RWPE2 (cell line): ENCODE results near the gene ADGRB3.

ENCODE experiments used
- ATAC-seq: fragments of 200-7000 bp; cut with Tn5 transposase; 3 replicates; pipeline ENCODE4 v1.9.1; 2021; ENCODE audit warnings: low read depth
- DNase-seq: peaks from one replicate; pipeline ENCODE4 v3.0.0-alpha.2; 2020; ENCODE audit warnings: low spot score
- H3K27ac ChIP-seq: fragments of 450-650 bp; 2 replicates; pipeline ENCODE4 v1.5.1; 2017; ENCODE audit warnings: mild to moderate bottlenecking; ENCODE audit not compliant: poor library complexity, severe bottlenecking
- H3K27me3 ChIP-seq: fragments of 250-450 bp; sonication (Bioruptor Pico); 2 replicates; pipeline ENCODE4 v1.5.1; 2021; ENCODE audit warnings: mild to moderate bottlenecking, moderate library complexity; ENCODE audit not compliant: insufficient read depth, poor library complexity, severe bottlenecking
- H3K36me3 ChIP-seq: fragments of 250-450 bp; sonication (Bioruptor Pico); 2 replicates; pipeline ENCODE4 v1.5.1; 2020; ENCODE audit warnings: low read depth, mild to moderate bottlenecking, moderate library complexity
- H3K4me1 ChIP-seq: fragments of 250-450 bp; sonication (Bioruptor Pico); 2 replicates; pipeline ENCODE4 v1.5.1; 2021; ENCODE audit warnings: mild to moderate bottlenecking, moderate library complexity; ENCODE audit not compliant: insufficient read depth, poor library complexity, severe bottlenecking
- H3K4me3 ChIP-seq: fragments of 250-450 bp; sonication (Bioruptor Pico); 2 replicates; pipeline ENCODE4 v1.5.1; 2021; ENCODE audit warnings: mild to moderate bottlenecking, moderate library complexity; ENCODE audit not compliant: severe bottlenecking
- H3K9me3 ChIP-seq: fragments of 250-450 bp; sonication (Bioruptor Pico); 2 replicates; pipeline ENCODE4 v1.5.1; 2021; ENCODE audit warnings: mild to moderate bottlenecking, moderate library complexity; ENCODE audit not compliant: severe bottlenecking
- TF ChIP-seq, protein P1 (sequence below): fragments of 450-650 bp; IDR thresholded peaks from one replicate; pipeline ENCODE4 v1.5.1; 2017; ENCODE audit warnings: mild to moderate bottlenecking, moderate library complexity; ENCODE audit not compliant: poor library complexity, severe bottlenecking

The ADGRB3 gene

DNA sequence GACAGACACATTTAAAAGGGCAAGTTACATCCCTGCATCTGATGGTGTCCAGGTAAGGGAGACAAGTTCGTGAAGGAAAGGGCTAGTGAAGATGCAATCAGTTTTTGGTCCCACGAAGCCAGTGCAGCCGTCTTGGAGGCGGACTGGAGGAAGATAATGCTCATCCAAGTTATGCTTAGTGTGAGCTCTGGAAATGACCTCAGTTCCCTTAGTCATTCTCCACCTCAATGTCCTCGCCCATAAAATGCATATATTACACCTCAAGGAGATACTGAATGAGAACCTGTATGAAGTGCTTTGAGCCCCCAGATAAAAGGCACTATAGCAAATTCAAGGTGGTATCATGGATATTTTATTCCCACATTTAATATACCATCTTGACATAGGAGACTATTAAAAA is 358.8 kb downstream of the ADGRB3 start:
- no peaks in the 10 kb centered on the region for H3K9me3 ChIP-seq
- no peaks in the 10 kb centered on the region for H3K36me3 ChIP-seq
- H3K27me3 ChIP-seq: peaks cover 4% of the 10 kb centered on the region
- H3K4me3 ChIP-seq: no peak overlapping the region
- TF ChIP-seq, protein P1, sequence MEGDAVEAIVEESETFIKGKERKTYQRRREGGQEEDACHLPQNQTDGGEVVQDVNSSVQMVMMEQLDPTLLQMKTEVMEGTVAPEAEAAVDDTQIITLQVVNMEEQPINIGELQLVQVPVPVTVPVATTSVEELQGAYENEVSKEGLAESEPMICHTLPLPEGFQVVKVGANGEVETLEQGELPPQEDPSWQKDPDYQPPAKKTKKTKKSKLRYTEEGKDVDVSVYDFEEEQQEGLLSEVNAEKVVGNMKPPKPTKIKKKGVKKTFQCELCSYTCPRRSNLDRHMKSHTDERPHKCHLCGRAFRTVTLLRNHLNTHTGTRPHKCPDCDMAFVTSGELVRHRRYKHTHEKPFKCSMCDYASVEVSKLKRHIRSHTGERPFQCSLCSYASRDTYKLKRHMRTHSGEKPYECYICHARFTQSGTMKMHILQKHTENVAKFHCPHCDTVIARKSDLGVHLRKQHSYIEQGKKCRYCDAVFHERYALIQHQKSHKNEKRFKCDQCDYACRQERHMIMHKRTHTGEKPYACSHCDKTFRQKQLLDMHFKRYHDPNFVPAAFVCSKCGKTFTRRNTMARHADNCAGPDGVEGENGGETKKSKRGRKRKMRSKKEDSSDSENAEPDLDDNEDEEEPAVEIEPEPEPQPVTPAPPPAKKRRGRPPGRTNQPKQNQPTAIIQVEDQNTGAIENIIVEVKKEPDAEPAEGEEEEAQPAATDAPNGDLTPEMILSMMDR: no peak
- DNase-seq (no peak), ATAC-seq (no peak)
- no peak overlapping the region for H3K27ac ChIP-seq
- H3K4me1 ChIP-seq: no peaks in the 10 kb centered on the region

DNA sequence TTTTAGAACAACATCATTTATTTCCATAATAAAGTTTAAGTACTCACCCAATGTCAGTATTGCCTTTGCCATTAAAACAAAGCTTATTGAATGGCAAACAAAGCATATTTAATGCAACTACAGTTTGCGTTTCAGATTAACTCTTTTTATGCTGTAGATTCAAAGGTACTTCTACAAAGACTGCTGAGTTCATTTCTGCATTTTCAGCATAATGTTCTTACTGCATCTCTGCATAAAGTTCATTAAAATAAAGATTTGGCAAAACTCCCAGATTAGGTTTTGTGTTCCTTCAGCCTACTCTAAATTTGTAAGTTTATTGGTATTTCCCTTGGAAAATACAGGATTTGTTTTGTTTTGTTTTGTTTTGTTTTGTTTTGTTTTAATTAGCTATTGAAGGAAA is 359.4 kb downstream of the ADGRB3 start:
- peaks cover 4% of the 10 kb centered on the region for H3K27me3 ChIP-seq
- H3K4me3 ChIP-seq: no peak overlapping the region
- H3K4me1 ChIP-seq: no peaks in the 10 kb centered on the region
- no peak overlapping the region for H3K27ac ChIP-seq
- DNase-seq (no peak), ATAC-seq (no peak)
- no peaks in the 10 kb centered on the region for H3K36me3 ChIP-seq
- TF ChIP-seq, protein P1: no peak
- no peaks in the 10 kb centered on the region for H3K9me3 ChIP-seq

DNA sequence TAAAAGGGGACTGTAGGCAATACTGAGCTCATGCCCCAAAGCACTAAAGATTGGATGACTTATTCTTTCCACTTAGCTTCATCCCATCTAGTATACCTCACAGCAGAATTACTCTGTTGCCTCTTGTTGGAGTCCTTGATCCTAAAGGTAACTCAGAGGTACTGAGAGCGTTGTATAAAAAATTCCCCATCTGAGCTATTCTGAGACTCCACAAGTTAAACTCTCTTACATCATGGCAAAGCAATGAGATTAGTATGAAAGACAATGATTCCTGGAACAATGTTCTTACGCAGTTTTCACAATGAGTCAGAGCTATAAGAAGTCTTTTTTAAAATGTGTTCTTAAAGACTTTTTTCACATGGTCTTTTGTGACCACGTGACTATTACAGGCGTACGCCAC is 370.1 kb downstream of the ADGRB3 start:
- no peaks in the 10 kb centered on the region for H3K36me3 ChIP-seq
- TF ChIP-seq, protein P1: no peak
- H3K27me3 ChIP-seq: no peaks in the 10 kb centered on the region
- no peaks in the 10 kb centered on the region for H3K4me1 ChIP-seq
- H3K4me3 ChIP-seq: no peak overlapping the region
- no peaks in the 10 kb centered on the region for H3K9me3 ChIP-seq
- ATAC-seq (no peak), DNase-seq (no peak)
- no peak overlapping the region for H3K27ac ChIP-seq

DNA sequence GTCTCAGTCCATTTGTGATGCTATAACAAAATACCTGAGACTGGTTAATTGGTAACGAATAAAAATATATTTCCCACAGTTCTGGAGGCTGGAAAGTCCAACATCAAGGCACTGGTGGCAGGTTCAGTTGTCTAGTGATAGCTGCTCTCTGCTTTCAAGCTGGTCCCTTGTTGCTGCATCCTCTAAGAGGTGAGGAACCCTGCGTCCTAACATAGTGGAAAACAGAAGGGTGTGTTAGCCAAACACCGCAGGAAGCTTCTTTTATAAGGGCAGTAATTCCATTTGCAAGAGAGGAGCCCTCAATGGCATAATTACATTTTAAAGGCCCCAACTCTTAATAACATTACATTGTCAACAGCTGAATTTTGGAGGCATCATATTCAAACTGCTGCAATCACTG is 372.7 kb downstream of the ADGRB3 start:
- Histone ChIP-seq H3K27me3 (no peaks in the 10 kb centered on the region), H3K4me3 (no peak overlapping the region), H3K27ac (no peak overlapping the region), H3K9me3 (no peaks in the 10 kb centered on the region), H3K36me3 (no peaks in the 10 kb centered on the region), H3K4me1 (no peaks in the 10 kb centered on the region)
- no peak for ATAC-seq
- TF ChIP-seq, protein P1: no peak
- no peak for DNase-seq

DNA sequence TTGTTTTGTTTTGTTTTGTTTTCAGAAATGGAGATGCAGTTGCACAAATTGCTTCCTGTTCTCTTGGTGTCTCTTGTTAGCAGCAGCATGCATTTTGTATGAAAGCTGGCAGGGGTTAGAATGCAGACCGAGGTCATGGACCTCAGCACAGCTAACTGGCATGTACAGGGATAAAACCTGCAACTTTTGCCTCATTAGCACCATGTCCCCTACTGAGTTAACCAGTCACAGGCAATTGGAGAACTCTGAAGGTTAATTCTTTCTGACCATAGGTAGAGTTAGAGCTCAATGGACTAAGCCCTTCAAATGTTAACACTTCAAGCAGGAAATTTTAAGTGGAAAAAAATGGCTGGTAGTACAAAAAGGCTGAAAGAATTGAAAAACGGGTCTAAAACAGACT is 377.1 kb downstream of the ADGRB3 start:
- DNase-seq (no peak), ATAC-seq (no peak)
- H3K4me1 ChIP-seq: no peaks in the 10 kb centered on the region
- peaks cover 13% of the 10 kb centered on the region for H3K27me3 ChIP-seq
- TF ChIP-seq, protein P1: no peak
- H3K36me3 ChIP-seq: no peaks in the 10 kb centered on the region
- no peaks in the 10 kb centered on the region for H3K9me3 ChIP-seq
- no peak overlapping the region for H3K27ac ChIP-seq
- H3K4me3 ChIP-seq: no peak overlapping the region
